NB4 (cell line): ENCODE measurements around the gene SOX2.

Experiments
- DNase-seq: peaks from one replicate; pipeline ENCODE4 v3.0.0; 2010; ENCODE audit warnings: low read depth
- H3K4me3 ChIP-seq: one replicate; pipeline ENCODE4 v1.5.1; 2011; ENCODE audit warnings: mild to moderate bottlenecking, low read depth, low read length, moderate library complexity
- CTCF ChIP-seq: IDR thresholded peaks from one replicate; pipeline ENCODE4 v1.5.1; 2012; ENCODE audit warnings: low read depth, low read length
- MAX ChIP-seq: IDR thresholded peaks from 2 replicates; pipeline ENCODE4 v1.6.1; 2011; ENCODE audit warnings: low read depth, low read length
- MYC ChIP-seq: IDR thresholded peaks from 2 replicates; pipeline ENCODE4 v1.6.1; 2011; ENCODE audit warnings: low read depth, low read length
- POLR2A ChIP-seq: IDR thresholded peaks from 2 replicates; pipeline ENCODE4 v1.6.1; 2011; ENCODE audit warnings: mild to moderate bottlenecking; ENCODE audit not compliant: insufficient read length; ENCODE audit errors: extremely low read depth

The SOX2 gene

GRCh38 chr3:181716966-181717365 is 5.2 kb downstream of the SOX2 start:
- H3K4me3 ChIP-seq, result no peak overlapping the region
- no peak for TF ChIP-seq POLR2A
- no peak for TF ChIP-seq MAX
- no peak for TF ChIP-seq MYC
- no peak for TF ChIP-seq CTCF
- no peak for DNase-seq

- DNase-seq, result no peak
- TF ChIP-seq MAX, result no peak
- no peak for TF ChIP-seq MYC
- no peak for TF ChIP-seq CTCF
Observed at GRCh38 chr3:181717549-181718171, 5.9 kb downstream of the SOX2 start.

GRCh38 chr3:181718369-181718768 is 6.6 kb downstream of the SOX2 start:
- TF ChIP-seq CTCF (no peak), POLR2A (no peak), MYC (no peak), MAX (no peak)
- H3K4me3 ChIP-seq, result no peak overlapping the region
- DNase-seq, result no peak

More at GRCh38 chr3:181717549-181718171, 5.9 kb downstream of the SOX2 start:
- H3K4me3 ChIP-seq, result no peak overlapping the region

- no peak overlapping the region for H3K4me3 ChIP-seq
- no peak for TF ChIP-seq MAX
- TF ChIP-seq CTCF, result no peak
- no peak for TF ChIP-seq POLR2A
- no peak for TF ChIP-seq MYC
- DNase-seq, result no peak
Observed at GRCh38 chr3:181718987-181719911, 7.5 kb downstream of the SOX2 start.

- TF ChIP-seq MYC (no peak), MAX (no peak), POLR2A (no peak), CTCF (no peak)
- no peak for DNase-seq
Observed at GRCh38 chr3:181719991-181720680, 8.4 kb downstream of the SOX2 start.

More at GRCh38 chr3:181719991-181720680, 8.4 kb downstream of the SOX2 start:
- no peak overlapping the region for H3K4me3 ChIP-seq
